Activated CD8-positive, alpha-beta T cell treated with anti-CD3 and anti-CD28 coated beads for 36 hours (primary cell): ENCODE results near the gene COPZ1. TPM values are rescaled to one million over a fixed set of nuclear protein-coding genes. Genes with fewer than 3 reads are reported as not detected.

Source experiments
- ATAC-seq: fragments of 200-7000 bp; cut with Tn5 transposase; one replicate; pipeline ENCODE4 v1.10.0; 2021; ENCODE audit warnings: mild to moderate bottlenecking, moderate library complexity
- CTCF ChIA-PET: fragments of 350-600 bp; sonication (Branson Sonifier 250); formaldehyde crosslinking; loops from one replicate; lab custom pipeline; 2021; ENCODE audit warnings: antibody characterized with exemption; lab: Charles Lee
- POLR2A ChIA-PET: fragments of 350-600 bp; sonication (Branson Sonifier 250); formaldehyde crosslinking; loops from one replicate; lab custom pipeline; 2021; ENCODE audit warnings: antibody characterized with exemption; lab: Charles Lee
- DNase-seq: peaks from one replicate; pipeline ENCODE4 v3.0.0-alpha.2; 2020
- H3K27ac Mint-ChIP-seq: one replicate; pipeline ENCODE4 v1.8.0; 2021; ENCODE audit warnings: mild to moderate bottlenecking, mixed read lengths
- H3K27me3 Mint-ChIP-seq: one replicate; pipeline ENCODE4 v1.8.0; 2021; ENCODE audit warnings: mixed read lengths
- H3K36me3 Mint-ChIP-seq: one replicate; pipeline ENCODE4 v1.8.0; 2021; ENCODE audit warnings: low read depth, mixed read lengths
- H3K4me1 Mint-ChIP-seq: one replicate; pipeline ENCODE4 v1.8.0; 2021; ENCODE audit warnings: low read depth, mixed read lengths
- H3K4me3 Mint-ChIP-seq: one replicate; pipeline ENCODE4 v1.8.0; 2021; ENCODE audit warnings: mild to moderate bottlenecking, moderate library complexity, mixed read lengths
- H3K9me3 Mint-ChIP-seq: one replicate; pipeline ENCODE4 v1.8.0; 2021; ENCODE audit warnings: mixed read lengths
- CTCF ChIP-seq: fragments of 200-600 bp; IDR thresholded peaks from one replicate; pipeline ENCODE4 v1.8.0; 2022; ENCODE audit warnings: antibody characterized with exemption, mild to moderate bottlenecking
- intact Hi-C: fragments of 100-400 bp; cut with micrococcal nuclease; formaldehyde crosslinking; loops from one replicate; pipeline ENCODE4 v1.10.0; 2022
- total RNA-seq, 2 experiments: library from RNA; stranded (reverse); gene quantifications; one replicate each; pipeline ENCODE4 v1.2.3, GENCODE V29; 2021

The COPZ1 gene
- total RNA-seq, 2 experiments from 2014 or later, result 75.8 to 78.4 TPM

- ATAC-seq (no peak), DNase-seq (no peak)
- Mint-ChIP-seq H3K27ac (no peak overlapping the region), H3K4me1 (peaks cover 7% of the 10 kb centered on the region), H3K27me3 (no peaks in the 10 kb centered on the region), H3K9me3 (no peaks in the 10 kb centered on the region), H3K36me3 (peaks cover 25% of the 10 kb centered on the region), H3K4me3 (no peak overlapping the region)
- intact Hi-C loops, result no loop called here
- ChIA-PET POLR2A (interaction anchor here (1.0 to 2.0 kb wide), 3 partner anchors 54 to 61 kb away, joined by 3 to 8 read pairs (median 4); partner anchors contain the start of genes CBX5 and HNRNPA1), CTCF (interaction anchor here (1.0 to 1.9 kb wide), 6 partner anchors 12 to 121 kb away, joined by 3 to 8 read pairs (median 6); partner anchors contain the start of gene COPZ1)
- no peak for TF ChIP-seq CTCF
Observed at GRCh38 chr12:54340846-54341245, 15.9 kb downstream of the COPZ1 start.

GRCh38 chr12:54341378-54342300, 16.7 kb downstream of the COPZ1 start:
- Mint-ChIP-seq H3K9me3 (no peaks in the 10 kb centered on the region), H3K27ac (no peak overlapping the region), H3K36me3 (peaks cover 25% of the 10 kb centered on the region), H3K4me3 (no peak overlapping the region), H3K4me1 (peaks cover 4% of the 10 kb centered on the region), H3K27me3 (no peaks in the 10 kb centered on the region)
- ChIA-PET CTCF (interaction anchor here (0.6 to 1.9 kb wide), 9 partner anchors 7 to 134 kb away, joined by 3 to 8 read pairs (median 5); partner anchors contain the start of gene COPZ1), POLR2A (interaction anchor here (0.7 to 2.0 kb wide), 4 partner anchors 8 to 62 kb away, joined by 3 to 8 read pairs (median 4); partner anchors contain the start of genes CBX5 and HNRNPA1)
- intact Hi-C loops, result no loop called here
- no peak for TF ChIP-seq CTCF
- DNase-seq (no peak), ATAC-seq (no peak)

- no peak for DNase-seq
- POLR2A ChIA-PET, result interaction anchor here (1.0 kb wide), 1 partner anchor 62 kb away, joined by 3 read pairs; no protein-coding TSS in a partner anchor
- intact Hi-C loops, result no loop called here
- no peak overlapping the region for H3K27ac Mint-ChIP-seq
- H3K36me3 Mint-ChIP-seq, result peaks cover 21% of the 10 kb centered on the region
- no peak for TF ChIP-seq CTCF
- H3K9me3 Mint-ChIP-seq, result no peaks in the 10 kb centered on the region
- no peaks in the 10 kb centered on the region for H3K27me3 Mint-ChIP-seq
- no peak overlapping the region for H3K4me3 Mint-ChIP-seq
- peaks cover 15% of the 10 kb centered on the region for H3K4me1 Mint-ChIP-seq
- no peak for ATAC-seq
- CTCF ChIA-PET, result interaction anchor here (0.8 to 5.1 kb wide), 4 partner anchors 13 to 30 kb away, joined by 3 to 23 read pairs (median 6); partner anchors contain the start of gene COPZ1
Observed at GRCh38 chr12:54349036-54349435, 24.1 kb downstream of the COPZ1 start.

GRCh38 chr12:54349679-54350078, 24.7 kb downstream of the COPZ1 start:
- POLR2A ChIA-PET, result interaction anchor here (1.0 kb wide), 3 partner anchors 8 to 62 kb away, joined by 3 to 5 read pairs (median 3); no protein-coding TSS in a partner anchor
- H3K9me3 Mint-ChIP-seq, result no peaks in the 10 kb centered on the region
- H3K36me3 Mint-ChIP-seq, result peaks cover 21% of the 10 kb centered on the region
- CTCF ChIA-PET, result interaction anchor here (0.8 to 5.1 kb wide), 6 partner anchors 9 to 56 kb away, joined by 3 to 23 read pairs (median 6); partner anchors contain the start of gene COPZ1
- DNase-seq (no peak), ATAC-seq (no peak)
- peaks cover 15% of the 10 kb centered on the region for H3K4me1 Mint-ChIP-seq
- H3K27me3 Mint-ChIP-seq, result no peaks in the 10 kb centered on the region
- no peak overlapping the region for H3K27ac Mint-ChIP-seq
- TF ChIP-seq CTCF, result no peak
- H3K4me3 Mint-ChIP-seq, result no peak overlapping the region
- intact Hi-C loops, result no loop called here
